ENCODE results near the gene UBIAD1.

The UBIAD1 gene

GRCh38 chr1:11272832-11273594, at the start of gene UBIAD1:
Gene UBIAD1, plus strand, starts transcription at chr1:11273198. Its CDS starts 334 bp downstream, at chr1:11273532.
- peak; percentile 86 for DNase-seq (ENCODE audit: low read depth)
- no peak for TF ChIP-seq CTCF (conservative IDR thresholded peaks at IDR 0.05; ENCODE audit: low read length)
- peak within 1 kb of the TSS; percentile 84 for H3K4me3 ChIP-seq (ENCODE audit: low read length)

GRCh38 chr1:11227106-11228077, 45.6 kb upstream of the UBIAD1 start:
- peak; percentile 11 for DNase-seq (ENCODE audit: low read depth)
- TF ChIP-seq CTCF (conservative IDR thresholded peaks at IDR 0.05; ENCODE audit: low read length), result no peak
- H3K4me3 ChIP-seq (ENCODE audit: low read length), result no peak overlapping the region

- no peak for TF ChIP-seq CTCF (conservative IDR thresholded peaks at IDR 0.05; ENCODE audit: low read length)
- no peak for DNase-seq (ENCODE audit: low read depth)
- H3K4me3 ChIP-seq (ENCODE audit: low read length), result no peak overlapping the region
These were observed 43.8 kb upstream of the UBIAD1 start for GRCh38 chr1:11229203-11229602.

GRCh38 chr1:11233208-11233607, 39.8 kb upstream of the UBIAD1 start:
- H3K4me3 ChIP-seq (ENCODE audit: low read length), result no peak overlapping the region
- no peak for TF ChIP-seq CTCF (conservative IDR thresholded peaks at IDR 0.05; ENCODE audit: low read length)
- no peak for DNase-seq (ENCODE audit: low read depth)

- no peak for DNase-seq (ENCODE audit: low read depth)
- H3K4me3 ChIP-seq (ENCODE audit: low read length), result no peak overlapping the region
- TF ChIP-seq CTCF (conservative IDR thresholded peaks at IDR 0.05; ENCODE audit: low read length), result no peak
These were observed 35.6 kb upstream of the UBIAD1 start for GRCh38 chr1:11237356-11237755.

- DNase-seq (ENCODE audit: low read depth), result no peak
- H3K4me3 ChIP-seq (ENCODE audit: low read length), result no peak overlapping the region
- no peak for TF ChIP-seq CTCF (conservative IDR thresholded peaks at IDR 0.05; ENCODE audit: low read length)
These were observed 34.7 kb upstream of the UBIAD1 start for GRCh38 chr1:11238311-11238710.

All from AG10803 (cell line).